HG03520 (cell line): Measurements from ENCODE around the gene PDCD5.

Experiments
- ATAC-seq: cut with Tn5 transposase; IDR thresholded peaks from one replicate; pipeline ENCODE4 v1.9.1; 2021; ENCODE audit warnings: mild to moderate bottlenecking, moderate library complexity; ENCODE audit not compliant: unreplicated experiment

The PDCD5 gene

GRCh38 chr19:32630338-32630737 is 49.3 kb downstream of the PDCD5 start:
- ATAC-seq, result no peak

DNA sequence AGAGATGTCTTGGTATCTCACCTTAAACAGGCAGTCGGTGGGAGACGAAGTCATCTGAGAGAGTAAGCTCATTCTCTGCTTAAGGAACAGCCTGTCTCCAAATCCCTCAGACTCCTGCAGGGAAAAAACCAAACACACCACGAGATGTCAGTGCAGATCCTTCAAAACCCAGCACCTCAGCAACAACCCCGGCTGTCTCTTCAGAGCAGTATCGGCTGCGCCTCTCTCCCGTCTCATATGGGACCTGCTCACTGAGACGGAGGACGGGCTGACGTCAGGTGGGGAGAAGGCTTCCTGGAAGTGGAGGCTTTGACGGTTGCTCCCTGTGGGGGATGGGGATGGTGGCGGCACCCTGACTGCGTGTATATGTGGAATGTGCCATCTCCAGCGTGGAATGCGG is 50.4 kb downstream of the PDCD5 start:
- no peak for ATAC-seq
